ENCODE data around the gene PPP1R14C.
"Not testable (repeated sequence)": the region's sequence is repeated elsewhere in the genome, so short reads cannot be mapped to it uniquely, and the experiment has no call there.

Gene PPP1R14C

GRCh38 chr6:150220634-150221551, 78.0 kb downstream of the PPP1R14C start:
- no peak for DNase-seq (ENCODE audit: low read depth)

GRCh38 chr6:150224820-150225219, 82.0 kb downstream of the PPP1R14C start:
- DNase-seq (ENCODE audit: low read depth): no peak

- DNase-seq (ENCODE audit: low read depth): no peak
Measured at GRCh38 chr6:150227281-150227680, 84.4 kb downstream of the PPP1R14C start.

- no peak for DNase-seq (ENCODE audit: low read depth)
Measured at GRCh38 chr6:150228072-150228733, 85.4 kb downstream of the PPP1R14C start.

- DNase-seq (ENCODE audit: low read depth): no peak
Measured at GRCh38 chr6:150229436-150230163, 86.8 kb downstream of the PPP1R14C start.

- DNase-seq (ENCODE audit: low read depth): no peak
Measured at GRCh38 chr6:150230164-150230561, 87.3 kb downstream of the PPP1R14C start.

- no peak for DNase-seq (ENCODE audit: low read depth)
Measured at GRCh38 chr6:150230832-150231524, 88.1 kb downstream of the PPP1R14C start.

- no peak for DNase-seq (ENCODE audit: low read depth)
Measured at GRCh38 chr6:150231525-150231850, 88.6 kb downstream of the PPP1R14C start.

- no peak for DNase-seq (ENCODE audit: low read depth)
Measured at GRCh38 chr6:150233843-150234269, 91.0 kb downstream of the PPP1R14C start.

- DNase-seq (ENCODE audit: low read depth): no peak
Measured at GRCh38 chr6:150235218-150235617, 92.4 kb downstream of the PPP1R14C start.

- DNase-seq (ENCODE audit: low read depth): no peak
Measured at GRCh38 chr6:150236114-150236513, 93.3 kb downstream of the PPP1R14C start.

- DNase-seq (ENCODE audit: low read depth): no peak
Measured at GRCh38 chr6:150236544-150236943, 93.7 kb downstream of the PPP1R14C start.

GRCh38 chr6:150237626-150238025, 94.8 kb downstream of the PPP1R14C start:
- DNase-seq (ENCODE audit: low read depth): no peak

GRCh38 chr6:150238336-150238741, 95.5 kb downstream of the PPP1R14C start:
- DNase-seq (ENCODE audit: low read depth): no peak

- no peak for DNase-seq (ENCODE audit: low read depth)
Measured at GRCh38 chr6:150238846-150239407, 96.1 kb downstream of the PPP1R14C start.

- DNase-seq (ENCODE audit: low read depth): not testable (repeated sequence)
Measured at GRCh38 chr6:150241756-150242155, 98.9 kb downstream of the PPP1R14C start.

- no peak for DNase-seq (ENCODE audit: low read depth)
Measured at GRCh38 chr6:150243620-150244314, 100.9 kb downstream of the PPP1R14C start.

- no peak for DNase-seq (ENCODE audit: low read depth)
Measured at GRCh38 chr6:150245148-150245935, 102.5 kb downstream of the PPP1R14C start.

GRCh38 chr6:150247803-150248202, 105.0 kb downstream of the PPP1R14C start:
- DNase-seq (ENCODE audit: low read depth): no peak

GRCh38 chr6:150248300-150248699, 105.5 kb downstream of the PPP1R14C start:
- no peak for DNase-seq (ENCODE audit: low read depth)

Data from stimulated activated CD8-positive, alpha-beta memory T cell treated with anti-CD3 and anti-CD28 coated beads, Interleukin-12 subunit alpha, Interleukin-12 subunit beta, amount 100 ng/mL, for 1 hour (primary cell).